Heart left ventricle (tissue), 16 donors: ENCODE results near the gene JTB. TPM values are rescaled to one million over a fixed set of nuclear protein-coding genes. Genes with fewer than 3 reads are reported as not detected.

Experiments used
- ATAC-seq, 4 donors: fragments of 200-7000 bp; cut with Tn5 transposase; one replicate each; pipeline ENCODE4 v1.9.1; 2020 to 2022; ENCODE audit warnings: moderate library complexity in 4 of 4, mild to moderate bottlenecking in 3 of 4, moderate number of reproducible peaks in 1 of 4
- DNase-seq, 5 donors: peaks; one replicate each; pipeline ENCODE4 v3.0.0-alpha.2; 2020
- H3K27ac ChIP-seq, 12 donors: fragments of 200-600 bp; sonication (generic) in 4 of 12; one replicate each; pipeline versions ENCODE4 v1.5.0 to v1.8.0; 2016 to 2022; ENCODE audit warnings: mild to moderate bottlenecking in 2 of 12
- H3K27me3 ChIP-seq, 9 donors: fragments of 200-600 bp; sonication (generic) in 2 of 9; one replicate each; pipeline versions ENCODE4 v1.5.1 to v1.8.0; 2016 to 2022; ENCODE audit warnings: mild to moderate bottlenecking in 3 of 9
- H3K36me3 ChIP-seq, 9 donors: fragments of 200-600 bp; sonication (generic) in 2 of 9; one replicate each; pipeline versions ENCODE4 v1.5.0 to v1.8.0; 2018 to 2022; ENCODE audit warnings: mild to moderate bottlenecking in 2 of 9
- H3K4me1 ChIP-seq, 12 donors: fragments of 200-600 bp; sonication (generic) in 4 of 12; one replicate each; pipeline versions ENCODE4 v1.5.0 to v1.8.0; 2016 to 2022; ENCODE audit warnings: mild to moderate bottlenecking in 3 of 12
- H3K4me3 ChIP-seq, 12 donors: fragments of 200-600 bp; sonication (generic) in 4 of 12; one replicate each; pipeline versions ENCODE4 v1.5.0 to v1.8.0; 2017 to 2022; ENCODE audit warnings: mild to moderate bottlenecking in 9 of 12, moderate library complexity in 4 of 12
- H3K9me3 ChIP-seq, 12 donors: fragments of 200-600 bp; sonication (generic) in 4 of 12; one replicate each; pipeline versions ENCODE4 v1.5.0 to v1.8.0; 2016 to 2022; ENCODE audit warnings: mild to moderate bottlenecking in 1 of 12
- POLR2A ChIP-seq, 2 donors: fragments of 450-650 bp; IDR thresholded peaks; one replicate each; pipeline ENCODE4 v1.6.1; 2017; ENCODE audit warnings: antibody characterized with exemption in 2 of 2, mild to moderate bottlenecking in 2 of 2, moderate library complexity in 2 of 2
- WGBS, 4 donors: extraction: QIAGEN DNeasy Blood & Tissue Kit in 2 of 4; methylation state at CpG; one replicate each; pipeline versions ENCODE4 v1.1.5 to v1.1.7; 2013 to 2018; 5-methylcytosine and 5-hydroxymethylcytosine counted together
- intact Hi-C, 10 donors: fragments of 100-400 bp; cut with DNase I; formaldehyde crosslinking; loops; one replicate each; pipeline versions ENCODE4 v1.11.1 to v1.14.2; 2022
- polyA plus RNA-seq, 2 donors: library from polyadenylated mRNA; stranded (reverse); fragments of 200-250 nt; gene quantifications; one replicate each; pipeline ENCODE4 v1.2.3, GENCODE V29; 2013
- total RNA-seq, 9 donors: library from RNA; depleted of rRNA in 2 of 9; stranded (reverse); fragments of >200 nt in 2 of 9; fragmentation: NEBNext Ultra II Directional in 3 of 9; extraction: Animal tissue kit (Norgen Biotek cat#: 25700) in 3 of 9; gene quantifications; one replicate each; pipeline versions ENCODE4 v1.1.0 to v1.2.4, GENCODE V29; 2016 to 2023
- TF ChIP-seq, protein P1 (sequence below), 12 donors: fragments of 200-600 bp; sonication (generic) in 4 of 12; IDR thresholded peaks; one replicate each; pipeline versions ENCODE4 v1.5.0 to v1.8.0; 2018 to 2022; ENCODE audit warnings: antibody characterized with exemption in 12 of 12, mild to moderate bottlenecking in 5 of 12
- donor health status: ischemic (EF 13 %, LVEDD 7.1; RV severe dilation, severe dysfunction).
- donor health status: healthy with polysubstance abuse.
- donor health status: DM: no; HTN: yes; CAD: no.
- donor health status: DM: no; HTN: no; CAD: no.
- donor health status: ischemic (EF 25% LVEDD 6.9; RV normal size, moderate dysfunction).
- donor health status: ischemic (EF 25% LVEDD 5.7; RV mildly dilated, moderate dysfunction).
- donor health status: healthy.
- donor health status: DM: yes; HTN: yes; CAD: no.
- donor health status: ischemic (EF 35%, LVEDD 5.7; RV mildly dilated, moderate dysfunction).
- donor health status: nonischemic (EF 11% LVEDD 7.7; RV severe dilation, severe dysfunction).
- donor health status: DM: yes; HTN: yes; CAD: no.
- donor health status: PGD.
- donor health status: ischemic (EF 29% LVEDD 5.4; RV normal size, mild dysfunction).
- donor health status: nonischemic (EF 23%, LVEDD 6.1; RV moderate dilation, normal function).

JTB gene
- total and polyA plus RNA-seq, 11 donors = 55.0 to 222 (median 85.8) TPM

GRCh38 chr1:153933430-153933829 is 44.0 kb downstream of the JTB start:
- peaks cover 0 to 93% (median 85%) of the 10 kb centered on the region in 9 donors for H3K36me3 ChIP-seq
- no peak overlapping the region for H3K27ac ChIP-seq
- 91 to 95% (median 93%) methylated on average over 9 to 14 of the region's 14 CpGs for WGBS, 4 donors
- ATAC-seq (no peak), DNase-seq (no peak)
- H3K27me3 ChIP-seq = no peaks in the 10 kb centered on the region
- H3K9me3 ChIP-seq = no peaks in the 10 kb centered on the region
- H3K4me3 ChIP-seq = no peak overlapping the region
- intact Hi-C loops = no loop called here
- H3K4me1 ChIP-seq = peaks cover 0 to 9% (median 1%) of the 10 kb centered on the region in 12 donors
- TF ChIP-seq, protein P1, sequence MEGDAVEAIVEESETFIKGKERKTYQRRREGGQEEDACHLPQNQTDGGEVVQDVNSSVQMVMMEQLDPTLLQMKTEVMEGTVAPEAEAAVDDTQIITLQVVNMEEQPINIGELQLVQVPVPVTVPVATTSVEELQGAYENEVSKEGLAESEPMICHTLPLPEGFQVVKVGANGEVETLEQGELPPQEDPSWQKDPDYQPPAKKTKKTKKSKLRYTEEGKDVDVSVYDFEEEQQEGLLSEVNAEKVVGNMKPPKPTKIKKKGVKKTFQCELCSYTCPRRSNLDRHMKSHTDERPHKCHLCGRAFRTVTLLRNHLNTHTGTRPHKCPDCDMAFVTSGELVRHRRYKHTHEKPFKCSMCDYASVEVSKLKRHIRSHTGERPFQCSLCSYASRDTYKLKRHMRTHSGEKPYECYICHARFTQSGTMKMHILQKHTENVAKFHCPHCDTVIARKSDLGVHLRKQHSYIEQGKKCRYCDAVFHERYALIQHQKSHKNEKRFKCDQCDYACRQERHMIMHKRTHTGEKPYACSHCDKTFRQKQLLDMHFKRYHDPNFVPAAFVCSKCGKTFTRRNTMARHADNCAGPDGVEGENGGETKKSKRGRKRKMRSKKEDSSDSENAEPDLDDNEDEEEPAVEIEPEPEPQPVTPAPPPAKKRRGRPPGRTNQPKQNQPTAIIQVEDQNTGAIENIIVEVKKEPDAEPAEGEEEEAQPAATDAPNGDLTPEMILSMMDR (IDR thresholded peaks at IDR 0.05) = no peak
- no peak for TF ChIP-seq POLR2A (IDR thresholded peaks at IDR 0.05)

DNA sequence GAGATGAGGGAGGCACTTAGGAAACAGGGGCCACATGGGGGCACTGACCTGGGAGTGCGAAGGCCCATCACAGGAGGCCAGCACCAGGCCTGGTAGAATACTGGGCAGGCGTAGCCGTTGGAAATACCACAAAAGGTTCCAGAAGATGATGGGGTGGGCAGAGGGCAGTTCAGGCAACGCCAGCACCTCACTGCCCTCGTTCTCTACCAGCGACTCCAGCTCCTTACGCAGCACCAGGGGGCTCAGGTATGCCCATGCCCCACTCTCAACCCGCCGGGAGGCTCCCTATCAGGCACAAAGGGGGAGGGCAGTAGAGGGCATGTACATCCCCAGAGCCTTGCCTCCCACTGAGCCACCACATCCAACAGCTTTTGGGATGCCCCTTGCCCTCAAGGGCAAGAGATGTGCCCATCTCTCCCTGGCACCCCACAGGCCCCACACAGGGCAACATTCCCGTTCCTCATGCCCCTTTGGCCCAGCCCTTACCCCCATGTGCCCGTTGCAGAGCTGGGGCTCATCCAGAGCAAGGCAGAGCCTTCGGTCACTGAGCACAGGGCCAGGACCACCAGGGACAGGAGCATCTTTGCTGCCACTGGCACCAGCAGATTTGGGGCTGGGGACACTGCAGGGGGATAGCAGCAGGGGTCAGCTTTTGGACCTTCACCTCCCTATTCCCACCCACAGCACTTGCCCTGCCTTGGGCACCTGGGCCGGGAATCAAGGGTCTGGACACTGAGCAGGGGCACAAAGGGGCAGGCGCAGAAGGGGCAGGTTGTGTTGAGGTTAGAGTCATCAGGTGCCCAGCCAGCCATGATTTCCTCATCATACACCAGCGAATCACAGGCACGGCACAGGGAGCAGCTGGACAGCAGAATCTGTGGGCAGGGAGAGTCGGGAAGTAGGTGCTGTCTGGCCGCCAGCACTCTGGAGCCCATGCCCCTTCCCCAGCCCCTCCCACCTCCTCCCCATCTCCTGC is 45.0 kb downstream of the JTB start:
- Histone ChIP-seq H3K27me3 (no peaks in the 10 kb centered on the region), H3K9me3 (no peaks in the 10 kb centered on the region), H3K36me3 (peaks cover 0 to 83% (median 77%) of the 10 kb centered on the region in 9 donors), H3K4me1 (peaks cover 0 to 12% (median 1%) of the 10 kb centered on the region in 12 donors), H3K27ac (no peak overlapping the region), H3K4me3 (no peak overlapping the region)
- intact Hi-C loops = loop anchor here in 1 of 10 donors (1.0 kb wide), 1 partner anchor 12 kb away; no protein-coding TSS in a partner anchor
- no peak for TF ChIP-seq POLR2A (IDR thresholded peaks at IDR 0.05)
- WGBS, 4 donors = 94 to 96% (median 94%) methylated on average over 12 to 18 of the region's 18 CpGs
- ATAC-seq (no peak), DNase-seq (no peak)

DNA sequence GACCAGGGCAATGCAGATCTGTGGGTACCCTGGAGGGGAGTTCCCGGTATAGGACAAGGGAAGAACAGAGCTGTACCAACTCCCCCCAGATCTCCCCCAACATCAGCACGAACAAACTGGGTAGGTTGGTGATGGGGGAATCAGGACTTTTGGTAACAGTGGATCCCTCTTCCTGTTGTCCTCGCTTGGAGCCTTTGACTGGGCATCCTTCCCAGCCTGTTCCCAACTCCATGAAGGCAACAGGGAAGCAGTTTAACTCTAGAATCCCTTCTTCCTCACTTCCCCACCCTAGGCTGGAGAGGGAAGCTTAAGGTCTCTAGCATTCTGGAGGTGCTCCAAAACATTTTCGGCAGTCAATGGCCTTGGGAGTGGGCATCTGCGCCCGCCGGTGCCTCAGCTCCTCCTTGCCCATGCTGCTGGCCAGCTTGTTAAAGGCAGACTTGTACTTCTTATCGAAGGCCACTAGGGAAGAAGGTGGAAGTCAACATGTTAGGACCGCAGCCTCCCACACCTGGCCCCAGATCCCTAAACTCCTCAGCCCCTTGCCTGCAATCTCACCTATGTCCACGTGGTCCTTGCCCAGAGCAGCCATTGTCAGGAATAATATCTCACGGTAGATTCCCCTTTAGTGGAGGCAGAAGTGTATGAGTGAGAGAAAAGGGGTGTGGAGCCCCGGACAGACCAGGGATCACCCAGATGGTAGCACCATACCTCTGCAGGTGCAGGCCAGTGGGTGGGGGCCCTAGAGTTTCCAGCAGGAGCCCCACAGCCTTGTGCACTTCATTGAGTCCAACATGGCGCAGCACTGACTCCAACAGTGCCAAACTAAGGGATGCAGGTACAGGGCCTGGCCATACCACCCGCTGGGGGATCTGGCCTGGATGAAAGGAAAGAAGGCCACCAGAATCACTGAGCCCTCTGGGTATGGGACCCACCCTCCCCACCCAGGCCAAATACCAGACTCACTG is 47.2 kb downstream of the JTB start:
- H3K4me1 ChIP-seq = peaks cover 0 to 12% (median 1%) of the 10 kb centered on the region in 12 donors
- peaks cover 0 to 62% (median 55%) of the 10 kb centered on the region in 9 donors for H3K36me3 ChIP-seq
- no peak for DNase-seq
- 84 to 86% (median 85%) methylated on average over 13 to 14 of the region's 14 CpGs for WGBS, 4 donors
- no peak for ATAC-seq
- TF ChIP-seq POLR2A (IDR thresholded peaks at IDR 0.05) = no peak
- TF ChIP-seq, protein P1 (IDR thresholded peaks at IDR 0.05) = no peak
- H3K4me3 ChIP-seq = no peak overlapping the region
- H3K27me3 ChIP-seq = no peaks in the 10 kb centered on the region
- H3K27ac ChIP-seq = no peak overlapping the region
- intact Hi-C loops = loop anchor here in 2 of 10 donors (10.0 kb wide), 2 partner anchors 105 to 255 kb away; partner anchors contain the start of genes ILF2 (in 1 of the 2) and NPR1 (in 1 of the 2)
- no peaks in the 10 kb centered on the region for H3K9me3 ChIP-seq

- intact Hi-C loops = loop anchor here in 2 of 10 donors (10.0 kb wide), 2 partner anchors 105 to 255 kb away; partner anchors contain the start of genes ILF2 (in 1 of the 2) and NPR1 (in 1 of the 2)
- TF ChIP-seq POLR2A (IDR thresholded peaks at IDR 0.05) = no peak
- no peaks in the 10 kb centered on the region for H3K27me3 ChIP-seq
- 84 to 91% (median 90%) methylated on average over 5 of the region's 5 CpGs for WGBS, 4 donors
- H3K4me1 ChIP-seq = peaks cover 0 to 12% (median 1%) of the 10 kb centered on the region in 12 donors
- H3K9me3 ChIP-seq = no peaks in the 10 kb centered on the region
- H3K4me3 ChIP-seq = no peak overlapping the region
- no peak for ATAC-seq
- H3K27ac ChIP-seq = peak overlapping the region in 4 of 12 donors; percentile 21 to 42 (median 34)
- H3K36me3 ChIP-seq = peaks cover 0 to 53% (median 48%) of the 10 kb centered on the region in 9 donors
- no peak for DNase-seq
Measured at GRCh38 chr1:153929426-153929825, 48.0 kb downstream of the JTB start.
